ENCODE measurements around the gene OPTN.
"Not testable (repeated sequence)": the region's sequence is repeated elsewhere in the genome, so short reads cannot be mapped to it uniquely, and the experiment has no call there.

Gene OPTN

GRCh38 chr10:13089345-13089744 is 10.6 kb upstream of the OPTN start:
- DNase-seq (ENCODE audit: low read depth in 2 of 2) = no peak
- TF ChIP-seq CTCF (IDR thresholded peaks at IDR 0.05; ENCODE audit: low read depth, low read length) = no peak
- H3K4me3 ChIP-seq (replicated peaks in 1 of 2; ENCODE audit: low read depth in 2 of 2, low read length in 2 of 2) = no peak overlapping the region

GRCh38 chr10:13090289-13090688 is 9.7 kb upstream of the OPTN start:
- DNase-seq (ENCODE audit: low read depth in 2 of 2) = no peak
- no peak overlapping the region for H3K4me3 ChIP-seq (replicated peaks in 1 of 2; ENCODE audit: low read depth in 2 of 2, low read length in 2 of 2)
- no peak for TF ChIP-seq CTCF (IDR thresholded peaks at IDR 0.05; ENCODE audit: low read depth, low read length)

- no peak overlapping the region for H3K4me3 ChIP-seq (replicated peaks in 1 of 2; ENCODE audit: low read depth in 2 of 2, low read length in 2 of 2)
- DNase-seq (ENCODE audit: low read depth in 2 of 2) = no peak
- no peak for TF ChIP-seq CTCF (IDR thresholded peaks at IDR 0.05; ENCODE audit: low read depth, low read length)
Observed at GRCh38 chr10:13091801-13092200, 8.2 kb upstream of the OPTN start.

- no peak overlapping the region for H3K4me3 ChIP-seq (replicated peaks in 1 of 2; ENCODE audit: low read depth in 2 of 2, low read length in 2 of 2)
- no peak for DNase-seq (ENCODE audit: low read depth in 2 of 2)
- no peak for TF ChIP-seq CTCF (IDR thresholded peaks at IDR 0.05; ENCODE audit: low read depth, low read length)
Observed at GRCh38 chr10:13092291-13093102, 7.5 kb upstream of the OPTN start.

DNA sequence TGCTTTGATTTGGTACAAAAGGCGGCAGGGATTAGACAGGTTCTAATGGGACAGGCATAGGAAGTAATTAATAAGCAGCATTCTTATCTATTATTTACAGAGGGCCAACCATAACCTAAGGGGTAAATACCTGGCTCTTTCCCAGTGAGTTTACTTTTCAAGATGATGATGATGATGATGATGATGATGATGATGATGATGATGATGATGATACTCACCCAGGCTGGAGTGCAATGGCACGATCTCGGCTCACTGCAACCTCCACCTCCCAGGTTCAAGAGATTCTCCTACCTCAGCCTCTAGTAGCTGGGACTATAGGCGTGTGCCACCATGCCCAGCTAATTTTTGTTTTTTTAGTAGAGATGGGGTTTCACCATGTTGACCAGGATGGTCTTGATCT is 5.9 kb upstream of the OPTN start:
- DNase-seq (ENCODE audit: low read depth in 2 of 2); H3K4me3 ChIP-seq (replicated peaks in 1 of 2; ENCODE audit: low read depth in 2 of 2, low read length in 2 of 2): not testable (repeated sequence)

- H3K4me3 ChIP-seq (replicated peaks in 1 of 2; ENCODE audit: low read depth in 2 of 2, low read length in 2 of 2) = no peak overlapping the region
- TF ChIP-seq CTCF (IDR thresholded peaks at IDR 0.05; ENCODE audit: low read depth, low read length) = no peak
Observed at GRCh38 chr10:13095094-13095493, 4.9 kb upstream of the OPTN start.

DNA sequence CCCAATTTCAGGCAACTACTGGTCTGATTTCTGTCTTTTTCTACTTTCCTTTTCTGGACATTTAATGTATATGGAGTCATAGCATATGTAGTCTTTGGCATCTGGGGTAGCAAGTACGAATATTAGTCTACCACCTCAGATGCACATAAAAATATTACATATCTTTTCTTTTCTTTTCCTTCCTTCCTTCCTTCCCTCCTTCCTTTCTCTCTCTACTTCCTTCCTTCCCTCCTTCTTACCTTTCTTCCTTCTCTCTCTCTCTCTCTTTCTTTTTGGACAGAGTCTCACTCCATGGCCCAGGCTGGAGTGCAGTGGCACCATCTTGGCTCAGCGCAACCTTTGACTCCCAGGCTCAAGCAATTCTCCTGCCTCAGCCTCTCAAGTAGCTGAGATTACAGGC is 4.0 kb upstream of the OPTN start:
- no peak overlapping the region for H3K4me3 ChIP-seq (replicated peaks in 1 of 2; ENCODE audit: low read depth in 2 of 2, low read length in 2 of 2)
- no peak for DNase-seq (ENCODE audit: low read depth in 2 of 2)
- TF ChIP-seq CTCF (IDR thresholded peaks at IDR 0.05; ENCODE audit: low read depth, low read length) = no peak

More at GRCh38 chr10:13095094-13095493, 4.9 kb upstream of the OPTN start:
- DNase-seq (ENCODE audit: low read depth in 2 of 2) = no peak
